ENCODE data around the gene GCK.

DNA sequence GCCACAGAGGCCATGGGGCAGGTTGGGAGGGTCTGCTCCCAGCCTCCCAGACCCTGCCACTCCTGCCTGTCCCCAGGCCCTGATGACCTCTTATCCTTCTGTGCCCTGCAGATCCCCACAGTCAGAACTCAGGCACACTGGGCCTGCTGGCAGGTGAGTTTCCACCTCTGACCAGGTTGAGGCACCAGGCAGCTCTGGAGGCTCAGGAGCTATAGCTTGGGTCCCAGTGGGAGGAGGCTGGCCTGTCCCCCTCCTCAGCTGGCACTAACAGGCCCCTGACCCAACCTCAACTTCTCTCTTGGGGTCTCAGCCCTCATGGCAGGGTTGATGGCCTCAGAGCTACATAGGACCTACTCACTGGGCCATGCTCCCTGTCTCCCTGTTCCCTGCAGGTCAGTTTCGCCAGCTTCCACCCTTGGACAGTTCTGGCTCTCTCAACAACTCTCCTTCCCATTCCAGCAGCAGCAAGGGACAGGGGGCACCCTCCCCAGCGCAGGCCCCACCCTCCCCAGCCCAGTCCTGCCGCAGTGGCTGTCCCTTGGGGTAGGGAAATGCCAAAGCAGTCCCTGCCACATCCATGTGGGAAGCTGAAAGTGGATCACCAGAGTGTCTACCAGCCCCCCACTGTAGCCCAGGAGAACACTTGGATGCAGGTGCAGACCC, 87.8 kb downstream of the GCK start:
- TF ChIP-seq POLR2A (IDR thresholded peaks at IDR 0.05): no peak
- no peak for TF ChIP-seq CTCF (IDR thresholded peaks at IDR 0.05)

Measured in adrenal gland (tissue), 5 donors.